Urothelium cell line (cell line): ENCODE results near the gene DMBX1.

Source experiments
- DNase-seq: peaks from one replicate; pipeline ENCODE4 v3.0.0; 2011; ENCODE audit warnings: low spot score, mixed read lengths
- FAIRE-seq: peaks from 2 replicates; lab custom pipeline; 2011; peaks lifted over from hg19 to GRCh38; lab: Jason Lieb, UNC

Gene DMBX1

GRCh38 chr1:46480959-46481646 is 8.5 kb upstream of the DMBX1 start:
- FAIRE-seq, result no peak
- peak; percentile 42 for DNase-seq

- FAIRE-seq, result no peak
- no peak for DNase-seq
Measured at GRCh38 chr1:46481961-46482360, 7.7 kb upstream of the DMBX1 start.

GRCh38 chr1:46483589-46483988 is 6.0 kb upstream of the DMBX1 start:
- FAIRE-seq, result no peak
- no peak for DNase-seq

- DNase-seq (no peak), FAIRE-seq (no peak)
Measured at GRCh38 chr1:46484783-46485490, 4.7 kb upstream of the DMBX1 start.

- FAIRE-seq (no peak), DNase-seq (no peak)
Measured at GRCh38 chr1:46485564-46486431, 3.8 kb upstream of the DMBX1 start.

GRCh38 chr1:46486432-46487015 is 3.1 kb upstream of the DMBX1 start:
- no peak for FAIRE-seq
- DNase-seq, result no peak

GRCh38 chr1:46487818-46488218 is 1.8 kb upstream of the DMBX1 start:
- no peak for DNase-seq
- FAIRE-seq, result no peak

GRCh38 chr1:46488343-46489168 is 1.1 kb upstream of the DMBX1 start:
- FAIRE-seq (no peak), DNase-seq (no peak)

- no peak for FAIRE-seq
- no peak for DNase-seq
Measured at GRCh38 chr1:46489169-46489637, 433 bp upstream of the DMBX1 start.

GRCh38 chr1:46490406-46490655 is 695 bp downstream of the DMBX1 start:
- no peak for FAIRE-seq

GRCh38 chr1:46490656-46491442 is 1.2 kb downstream of the DMBX1 start:
- no peak for DNase-seq
- FAIRE-seq, result no peak

More at GRCh38 chr1:46490406-46490655, 695 bp downstream of the DMBX1 start:
- no peak for DNase-seq

GRCh38 chr1:46491443-46492268 is 2.0 kb downstream of the DMBX1 start:
- DNase-seq (no peak), FAIRE-seq (no peak)

GRCh38 chr1:46492269-46492853 is 2.7 kb downstream of the DMBX1 start:
- FAIRE-seq, result peak; percentile 27
- no peak for DNase-seq

- no peak for DNase-seq
Measured at GRCh38 chr1:46492871-46493270, 3.2 kb downstream of the DMBX1 start.

GRCh38 chr1:46493316-46494032 is 3.8 kb downstream of the DMBX1 start:
- DNase-seq (no peak), FAIRE-seq (no peak)

More at GRCh38 chr1:46492871-46493270, 3.2 kb downstream of the DMBX1 start:
- no peak for FAIRE-seq

- FAIRE-seq, result no peak
- no peak for DNase-seq
Measured at GRCh38 chr1:46494910-46495309, 5.3 kb downstream of the DMBX1 start.

- FAIRE-seq, result no peak
- no peak for DNase-seq
Measured at GRCh38 chr1:46495778-46496177, 6.1 kb downstream of the DMBX1 start.

GRCh38 chr1:46496505-46496904 is 6.9 kb downstream of the DMBX1 start:
- no peak for DNase-seq
- FAIRE-seq, result peak; percentile 32
